ENCODE data around the gene EFCAB8.
"Not testable (repeated sequence)": the region's sequence is repeated elsewhere in the genome, so short reads cannot be mapped to it uniquely, and the experiment has no call there.

EFCAB8 gene

DNA sequence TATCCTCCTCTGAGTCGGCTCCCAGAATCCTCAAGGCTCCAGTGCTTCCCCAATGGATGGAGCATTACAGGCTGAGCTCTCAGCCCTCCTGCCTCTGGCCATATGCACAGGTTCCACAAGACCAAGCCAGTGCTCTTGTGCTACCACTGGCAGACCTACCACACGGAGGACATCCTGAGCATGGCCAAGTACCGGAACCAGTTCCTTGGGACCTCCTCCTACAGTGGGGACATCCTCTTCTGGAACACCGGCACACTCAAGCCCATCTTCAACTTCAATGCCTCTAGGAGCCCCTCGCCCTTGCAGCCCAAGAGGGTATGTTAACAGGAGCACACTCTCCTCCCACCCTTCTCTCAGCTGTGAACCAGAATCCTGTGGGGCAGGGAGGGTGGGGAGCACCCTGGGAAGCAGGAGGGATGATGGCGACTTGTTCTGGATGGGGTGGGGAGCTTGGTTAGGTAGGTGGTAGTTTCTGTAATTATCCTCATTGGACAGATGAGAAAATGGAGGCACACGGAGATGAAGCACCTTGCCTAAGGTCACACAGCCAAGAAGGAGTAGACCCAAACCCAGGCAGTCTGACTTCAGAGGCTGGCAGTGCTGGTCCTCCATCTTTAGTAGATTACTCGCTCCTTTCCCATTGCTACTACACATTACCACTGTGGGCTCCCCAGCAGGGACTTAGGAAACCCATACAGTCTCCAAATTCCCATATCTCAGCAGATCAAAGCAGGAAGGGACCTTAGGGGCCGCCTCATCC lies 58.6 kb downstream of the EFCAB8 start:
- no peak for DNase-seq

DNA sequence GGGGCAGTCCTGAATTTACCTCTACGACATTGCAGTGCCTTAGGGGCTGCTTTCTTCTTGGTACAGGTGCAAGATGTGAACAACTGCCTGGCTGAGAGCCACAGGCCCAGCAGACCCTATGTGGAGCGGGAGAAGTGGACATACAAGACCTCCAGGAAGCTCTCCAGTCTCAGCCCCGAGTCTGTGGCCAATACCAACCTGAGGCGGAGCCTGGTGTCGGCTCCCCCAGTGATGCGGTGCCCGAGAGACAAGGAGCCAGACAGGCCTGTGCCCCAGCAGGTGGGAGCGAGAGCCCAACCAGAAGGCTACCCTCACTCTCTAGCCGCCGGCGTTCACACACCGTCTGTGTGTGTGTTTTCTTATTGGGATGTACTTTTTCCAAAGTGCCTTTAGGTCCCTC lies 59.6 kb downstream of the EFCAB8 start:
- DNase-seq = no peak

GRCh38 chr20:32918751-32919150 lies 60.0 kb downstream of the EFCAB8 start:
- DNase-seq = no peak

GRCh38 chr20:32920066-32920465 lies 61.3 kb downstream of the EFCAB8 start:
- DNase-seq = no peak

- DNase-seq = no peak
These were observed 62.0 kb downstream of the EFCAB8 start for GRCh38 chr20:32920530-32921298.

GRCh38 chr20:32922466-32922865 lies 63.7 kb downstream of the EFCAB8 start:
- DNase-seq = no peak

- no peak for DNase-seq
These were observed 66.1 kb downstream of the EFCAB8 start for GRCh38 chr20:32924781-32925180.

DNA sequence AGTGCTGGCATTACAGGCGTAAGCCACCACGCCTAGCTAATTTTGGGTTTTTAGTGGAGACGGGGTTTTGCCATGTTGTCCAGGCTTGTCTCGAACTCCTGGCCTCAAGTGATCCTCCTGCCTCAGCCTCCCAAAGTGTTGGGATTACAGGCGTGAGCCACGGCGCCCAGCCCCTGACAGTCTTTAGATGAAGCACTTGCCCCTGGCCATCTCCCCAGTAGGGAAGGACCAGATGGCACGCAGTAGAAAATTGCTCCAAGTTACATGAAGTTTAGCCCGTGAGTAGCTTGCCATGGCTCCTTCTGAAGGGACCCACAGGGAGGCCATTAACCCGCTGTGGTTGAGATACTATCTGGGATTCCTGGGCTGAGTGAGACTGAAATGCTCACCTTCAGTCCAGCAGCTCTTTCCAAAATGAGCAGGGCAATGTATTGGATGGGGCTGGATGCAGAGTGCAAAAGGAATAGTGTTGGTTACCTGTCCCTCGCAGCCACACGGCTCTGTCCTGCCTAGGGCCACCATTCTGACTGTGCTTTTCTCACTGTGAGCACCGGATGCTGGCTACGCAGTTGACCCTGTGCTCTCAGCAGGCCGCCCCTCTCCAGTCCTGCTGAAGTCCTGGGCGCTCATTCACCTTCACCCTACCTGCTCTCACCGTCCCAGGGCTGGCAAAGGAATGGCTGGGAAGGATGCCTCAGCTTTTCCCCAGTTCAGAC lies 66.9 kb downstream of the EFCAB8 start:
- DNase-seq = no peak

DNA sequence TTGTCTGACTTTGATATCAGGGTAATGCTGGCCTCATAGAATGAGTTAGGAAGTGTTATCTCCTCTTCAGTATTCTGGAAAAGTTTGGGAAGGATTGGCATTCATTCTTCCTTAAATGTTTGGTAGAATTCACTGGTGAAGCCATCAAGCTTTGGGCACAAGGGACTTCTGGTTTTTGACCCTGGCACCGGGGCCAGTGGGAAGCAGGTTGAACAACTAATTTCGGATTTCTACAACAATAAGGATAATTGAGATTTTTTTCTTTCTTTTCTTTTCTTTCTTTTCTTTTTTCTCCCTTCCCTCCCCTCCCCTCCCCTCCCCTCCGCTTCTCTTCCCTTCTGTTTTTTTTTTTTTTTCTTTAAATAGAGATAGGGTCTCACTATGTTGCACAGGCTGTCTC lies 70.4 kb downstream of the EFCAB8 start:
- no peak for DNase-seq

DNA sequence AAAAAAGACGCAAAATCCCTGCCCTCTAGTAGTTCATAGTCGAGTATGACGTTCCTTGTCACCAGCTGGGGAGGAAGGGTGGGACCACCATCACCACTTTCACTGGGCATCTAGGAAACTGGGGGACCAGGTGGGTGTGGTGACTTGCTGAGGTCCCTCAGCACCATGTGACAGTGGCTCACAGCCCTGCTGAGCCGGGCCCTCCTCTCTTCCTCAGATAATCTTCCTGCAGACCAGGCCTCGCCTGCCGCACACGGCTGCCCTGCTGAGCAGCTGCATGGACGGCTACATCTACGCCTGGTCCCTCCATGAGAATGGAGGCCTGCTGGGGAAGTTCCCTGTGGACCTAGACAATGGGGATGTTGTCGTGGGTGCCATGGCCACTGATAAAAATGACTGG lies 71.5 kb downstream of the EFCAB8 start:
- no peak for DNase-seq

DNA sequence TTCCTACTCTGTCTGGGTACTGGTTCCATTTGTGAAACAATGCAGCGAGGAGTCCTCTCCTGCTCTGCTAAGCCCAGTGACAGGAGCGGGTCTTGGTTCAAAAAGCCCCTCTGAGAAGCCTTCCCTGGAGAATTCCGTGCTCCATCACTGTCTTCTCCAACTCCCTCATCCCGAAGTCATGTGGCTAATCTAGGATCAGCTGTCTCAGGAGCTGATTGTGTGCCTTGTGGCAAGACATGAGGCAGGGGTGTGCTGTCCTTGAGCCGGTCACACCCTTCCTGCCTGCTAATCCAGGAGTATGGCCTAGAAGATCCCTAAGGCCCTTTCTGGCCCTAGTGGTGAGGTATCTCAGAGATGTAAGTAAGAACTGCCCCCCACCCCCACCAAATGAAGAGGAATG lies 72.0 kb downstream of the EFCAB8 start:
- DNase-seq = no peak

- no peak for DNase-seq
These were observed 75.9 kb downstream of the EFCAB8 start for GRCh38 chr20:32934580-32934979.

DNA sequence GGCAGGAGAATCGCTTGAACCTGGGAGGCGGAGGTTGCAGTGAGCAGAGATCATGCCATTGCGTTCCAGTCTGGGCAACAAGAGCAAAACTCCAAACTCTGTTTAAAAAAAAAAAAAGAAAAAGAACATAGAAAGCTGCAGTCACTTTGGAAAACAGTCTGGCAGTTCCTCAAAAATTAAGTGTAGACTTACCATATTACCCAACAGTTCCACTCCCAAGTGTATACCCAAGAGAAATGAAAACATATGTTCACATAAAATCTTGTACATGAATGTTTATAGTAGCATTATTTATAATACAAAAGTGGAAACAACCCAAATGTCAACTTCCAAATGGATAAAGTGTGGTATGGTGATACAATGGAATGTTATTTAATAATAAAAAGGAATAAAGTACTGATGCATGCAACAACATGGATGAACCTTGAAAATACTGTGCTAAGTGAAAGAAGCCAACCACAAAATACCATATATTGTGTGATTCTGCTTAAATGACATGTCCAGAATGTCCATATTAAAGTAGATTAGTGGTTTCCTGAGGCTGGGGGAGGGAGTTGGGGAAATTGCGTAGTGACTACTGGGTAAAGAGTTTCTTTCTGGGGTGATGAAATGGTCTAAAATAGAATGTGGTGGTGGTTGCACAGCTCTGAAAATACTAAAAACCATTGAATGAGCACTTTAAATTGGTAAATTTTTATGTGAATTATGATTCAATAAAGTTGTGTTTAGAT lies 82.6 kb downstream of the EFCAB8 start:
- no peak for DNase-seq

DNA sequence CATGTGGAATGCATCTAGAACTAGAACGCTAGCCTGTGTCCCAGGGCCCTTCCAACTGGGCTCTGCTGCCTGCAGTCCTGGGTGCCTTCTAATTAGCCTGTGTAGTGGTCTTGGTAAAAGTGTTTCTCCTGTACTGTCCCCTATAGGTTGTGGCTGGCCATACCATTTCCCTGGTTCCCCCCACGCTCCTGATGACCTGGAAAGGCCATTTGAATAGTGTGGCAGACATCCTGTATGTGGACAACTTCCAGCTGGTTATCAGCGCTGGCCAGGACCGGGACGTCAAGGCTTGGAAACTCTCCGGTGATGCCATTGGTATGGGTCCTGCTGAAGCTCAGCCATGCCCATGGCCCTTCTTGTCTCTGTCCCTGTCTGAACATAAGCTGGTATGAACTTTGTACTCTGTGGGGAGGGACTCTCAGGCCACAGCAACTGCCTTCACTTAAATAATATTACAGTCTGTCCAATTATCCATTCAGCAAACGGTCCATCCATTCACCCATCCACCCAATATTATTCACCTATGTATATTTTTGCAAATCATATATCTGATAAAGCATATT lies 84.8 kb downstream of the EFCAB8 start:
- DNase-seq = no peak

GRCh38 chr20:32945710-32946221 lies 87.0 kb downstream of the EFCAB8 start:
- no peak for DNase-seq

DNA sequence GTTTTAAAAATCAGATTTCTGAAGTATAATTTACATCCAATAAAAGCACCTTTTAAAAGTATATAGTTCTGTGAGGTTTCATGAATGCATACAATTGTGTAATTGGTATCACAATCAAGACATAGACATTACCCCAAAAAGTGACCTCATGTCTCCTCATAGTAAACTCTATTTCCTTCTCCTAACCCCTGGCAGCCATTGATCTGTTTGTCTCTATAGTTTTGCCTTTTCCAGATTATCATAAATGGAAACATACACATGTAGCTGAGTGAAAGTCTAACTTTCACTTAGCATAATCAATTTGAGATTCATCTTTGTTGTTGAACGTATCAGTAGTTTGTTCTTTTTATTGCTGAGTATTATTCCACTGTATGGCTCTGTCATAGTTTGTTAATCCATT lies 87.9 kb downstream of the EFCAB8 start:
- DNase-seq = no peak

DNA sequence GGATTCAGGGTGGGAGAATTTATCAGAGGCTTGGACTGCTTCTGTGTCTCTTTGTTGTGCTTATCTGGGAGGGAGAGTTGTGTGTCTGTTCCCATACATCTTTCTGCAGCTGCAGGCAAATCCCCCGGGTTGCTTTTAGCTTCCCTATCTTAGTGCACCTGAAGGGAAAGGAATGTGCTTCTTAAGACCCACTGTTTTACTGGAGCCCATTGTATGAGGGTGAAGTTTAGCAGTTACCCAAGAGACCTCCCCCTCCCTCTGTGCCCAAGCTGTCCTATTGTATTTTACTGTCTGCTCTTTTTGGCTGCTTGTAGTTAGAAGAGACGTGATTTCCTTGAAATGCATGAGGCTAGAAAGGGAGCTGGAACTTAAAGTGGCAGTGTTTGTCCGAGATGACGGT lies 91.8 kb downstream of the EFCAB8 start:
- not testable (repeated sequence) for DNase-seq

DNA sequence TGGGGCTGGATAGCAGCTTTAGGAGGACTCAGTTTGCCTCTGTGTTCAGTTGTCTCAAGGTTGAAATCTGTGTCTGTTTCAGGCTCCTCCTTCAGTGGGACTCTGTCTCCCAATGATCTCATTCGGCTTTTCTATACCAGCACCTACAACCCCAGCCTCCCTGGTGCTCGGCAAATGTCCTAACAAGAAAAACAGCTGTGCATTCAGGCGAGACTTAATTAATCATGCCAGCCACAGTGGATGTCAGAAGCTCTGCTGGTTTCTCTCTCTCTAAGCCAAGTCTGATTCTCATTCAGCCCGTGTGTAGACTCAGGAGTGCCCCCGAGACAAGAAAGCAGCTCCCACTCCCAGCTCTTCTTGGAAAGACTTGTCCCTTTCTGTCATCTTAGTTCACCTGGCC lies 98.7 kb downstream of the EFCAB8 start:
- DNase-seq = no peak

GRCh38 chr20:32958574-32958973 lies 99.9 kb downstream of the EFCAB8 start:
- no peak for DNase-seq

- no peak for DNase-seq
These were observed 100.9 kb downstream of the EFCAB8 start for GRCh38 chr20:32959351-32960221.

DNA sequence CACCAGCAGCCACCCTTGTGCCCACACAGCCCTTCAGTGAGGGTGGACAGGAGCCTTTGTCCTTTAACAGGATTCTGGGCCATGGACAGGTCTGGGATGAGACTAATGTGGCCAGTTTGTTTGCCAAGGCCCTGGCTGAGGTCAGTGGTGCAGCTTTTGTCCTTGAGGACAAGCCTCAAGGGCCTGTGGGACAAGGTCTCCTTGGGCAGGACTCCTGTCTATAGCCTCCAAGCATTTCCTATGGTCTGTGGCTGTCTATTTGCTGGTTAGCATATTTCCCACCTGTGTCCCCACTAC lies 101.4 kb downstream of the EFCAB8 start:
- DNase-seq = no peak

Data from DMS153 (cell line).